Type B pancreatic cell (in vitro differentiated cells): ENCODE results near the gene FLT1. TPM values are rescaled to one million over a fixed set of nuclear protein-coding genes. Genes with fewer than 3 reads are reported as not detected.

Experiments
- DNase-seq: peaks from one replicate; pipeline ENCODE4 v3.0.0; 2021; ENCODE audit warnings: mixed read lengths; ENCODE audit not compliant: unreplicated experiment; ENCODE audit errors: extremely low spot score
- H3K27ac Mint-ChIP-seq: 2 replicates; pipeline ENCODE4 v1.8.0; 2021; ENCODE audit warnings: mild to moderate bottlenecking, mixed read lengths
- H3K27me3 Mint-ChIP-seq: 2 replicates; pipeline ENCODE4 v1.8.0; 2021; ENCODE audit warnings: mixed read lengths
- H3K36me3 Mint-ChIP-seq: 2 replicates; pipeline ENCODE4 v1.8.0; 2021; ENCODE audit warnings: mixed read lengths
- H3K4me1 Mint-ChIP-seq: one replicate; pipeline ENCODE4 v1.8.0; 2021; ENCODE audit warnings: mixed read lengths; ENCODE audit not compliant: unreplicated experiment
- H3K4me3 Mint-ChIP-seq: 2 replicates; pipeline ENCODE4 v1.8.0; 2021; ENCODE audit warnings: mild to moderate bottlenecking, mixed read lengths
- H3K9me3 Mint-ChIP-seq: 2 replicates; pipeline ENCODE4 v1.8.0; 2021; ENCODE audit warnings: mixed read lengths
- CTCF ChIP-seq: fragments of 200-600 bp; sonication (generic); conservative IDR thresholded peaks from 2 replicates; pipeline ENCODE4 v1.5.0; 2021; ENCODE audit warnings: antibody characterized with exemption, mild to moderate bottlenecking
- total RNA-seq: library from RNA; stranded (reverse); gene quantifications from 2 replicates; pipeline ENCODE4 v1.2.1, GENCODE V29; 2021; ENCODE audit warnings: low replicate concordance

FLT1 gene
- total RNA-seq, 1 donor from 2014 or later = 1.3 TPM

GRCh38 chr13:28357247-28357825 lies 137.6 kb downstream of the FLT1 start:
- Mint-ChIP-seq H3K36me3 (no peaks in the 10 kb centered on the region), H3K9me3 (no peaks in the 10 kb centered on the region), H3K4me3 (no peak overlapping the region), H3K4me1 (peaks cover 10% of the 10 kb centered on the region), H3K27me3 (no peaks in the 10 kb centered on the region), H3K27ac (peak overlapping the region; percentile 7)
- TF ChIP-seq CTCF = no peak
- no peak for DNase-seq

GRCh38 chr13:28356561-28357021 lies 138.3 kb downstream of the FLT1 start:
- no peak for DNase-seq
- H3K4me3 Mint-ChIP-seq = no peak overlapping the region
- H3K36me3 Mint-ChIP-seq = no peaks in the 10 kb centered on the region
- peaks cover 10% of the 10 kb centered on the region for H3K4me1 Mint-ChIP-seq
- no peaks in the 10 kb centered on the region for H3K9me3 Mint-ChIP-seq
- H3K27me3 Mint-ChIP-seq = no peaks in the 10 kb centered on the region
- no peak for TF ChIP-seq CTCF
- H3K27ac Mint-ChIP-seq = no peak overlapping the region

- no peak for DNase-seq
- no peak overlapping the region for H3K27ac Mint-ChIP-seq
- H3K36me3 Mint-ChIP-seq = no peaks in the 10 kb centered on the region
- H3K27me3 Mint-ChIP-seq = peaks cover 4% of the 10 kb centered on the region
- H3K9me3 Mint-ChIP-seq = no peaks in the 10 kb centered on the region
- TF ChIP-seq CTCF = no peak
- H3K4me1 Mint-ChIP-seq = peaks cover 10% of the 10 kb centered on the region
- H3K4me3 Mint-ChIP-seq = no peak overlapping the region
Measured at GRCh38 chr13:28355822-28356371, 139.0 kb downstream of the FLT1 start.

GRCh38 chr13:28355046-28355821 lies 139.7 kb downstream of the FLT1 start:
- no peaks in the 10 kb centered on the region for H3K9me3 Mint-ChIP-seq
- peaks cover 10% of the 10 kb centered on the region for H3K4me1 Mint-ChIP-seq
- no peak for DNase-seq
- no peak overlapping the region for H3K4me3 Mint-ChIP-seq
- TF ChIP-seq CTCF = no peak
- H3K27me3 Mint-ChIP-seq = peaks cover 4% of the 10 kb centered on the region
- H3K27ac Mint-ChIP-seq = no peak overlapping the region
- no peaks in the 10 kb centered on the region for H3K36me3 Mint-ChIP-seq

- H3K36me3 Mint-ChIP-seq = no peaks in the 10 kb centered on the region
- DNase-seq = no peak
- H3K27me3 Mint-ChIP-seq = peaks cover 8% of the 10 kb centered on the region
- no peak overlapping the region for H3K27ac Mint-ChIP-seq
- H3K4me1 Mint-ChIP-seq = peaks cover 10% of the 10 kb centered on the region
- TF ChIP-seq CTCF = no peak
- H3K9me3 Mint-ChIP-seq = no peaks in the 10 kb centered on the region
- no peak overlapping the region for H3K4me3 Mint-ChIP-seq
Measured at GRCh38 chr13:28353679-28354078, 141.2 kb downstream of the FLT1 start.
